GM19035 (cell line): ENCODE results near the gene SLC25A25.
"Not testable (repeated sequence)": the region's sequence is repeated elsewhere in the genome, so short reads cannot be mapped to it uniquely, and the experiment has no call there.

ENCODE experiments used
- ATAC-seq: cut with Tn5 transposase; IDR thresholded peaks from one replicate; pipeline ENCODE4 v1.9.1; 2021; ENCODE audit not compliant: unreplicated experiment

The SLC25A25 gene

GRCh38 chr9:128123451-128124080 is 55.5 kb downstream of the SLC25A25 start:
- ATAC-seq = no peak

DNA sequence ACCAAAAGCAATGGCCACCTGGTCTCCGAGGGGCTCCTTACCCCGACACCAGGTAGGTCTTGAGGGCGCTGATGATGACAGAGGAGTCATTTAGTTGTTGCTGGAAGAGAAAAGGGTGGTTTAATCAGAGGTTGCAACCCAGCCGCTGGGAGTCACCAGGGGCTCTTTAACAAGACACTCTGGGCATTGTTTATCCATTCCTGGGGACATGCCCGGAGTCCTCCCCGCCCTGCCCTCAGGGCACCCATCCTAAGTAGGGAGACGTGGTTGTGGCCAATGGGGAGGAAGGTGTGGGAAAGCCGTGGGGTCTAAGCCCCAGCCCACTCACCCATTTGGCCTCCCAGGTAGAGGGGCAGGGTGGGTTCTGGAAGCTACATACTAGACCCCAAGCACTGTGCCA is 56.4 kb downstream of the SLC25A25 start:
- ATAC-seq = no peak

- ATAC-seq = no peak
Measured at GRCh38 chr9:128124873-128125579, 57.0 kb downstream of the SLC25A25 start.

GRCh38 chr9:128125580-128126354 is 57.7 kb downstream of the SLC25A25 start:
- ATAC-seq = no peak

DNA sequence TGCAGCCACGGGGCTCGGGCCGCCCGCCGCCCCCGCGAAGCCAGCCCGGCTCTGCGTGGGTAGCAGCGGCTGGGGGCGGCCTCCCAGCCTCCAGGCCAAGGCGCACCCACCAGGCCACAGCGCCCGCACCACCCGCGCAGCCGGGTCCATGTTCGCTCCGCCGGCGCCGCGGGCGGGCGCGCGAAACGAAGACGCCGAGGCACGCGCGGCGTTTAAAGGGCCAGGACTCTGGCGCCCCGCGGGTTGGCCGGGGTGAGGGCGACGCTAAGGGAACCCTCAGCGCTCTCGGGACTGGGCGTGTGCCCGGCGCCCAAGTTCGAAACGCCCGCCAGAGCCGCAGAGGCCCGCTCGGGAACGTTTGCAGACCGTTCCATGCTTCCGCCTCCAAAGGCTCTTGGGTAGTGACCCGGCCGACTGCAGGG is 59.5 kb downstream of the SLC25A25 start, which contains the start of gene PTGES2:
PTGES2 (minus strand) TSS at position 162 of the 422 bp plus-strand sequence; CDS start at position 150, 12 bp downstream.
- peak; percentile 68 for ATAC-seq

- ATAC-seq = peak; percentile 69
Measured at GRCh38 chr9:128127990-128128835, 60.2 kb downstream of the SLC25A25 start.

- no peak for ATAC-seq
Measured at GRCh38 chr9:128128836-128129590, 61.0 kb downstream of the SLC25A25 start.

- ATAC-seq = not testable (repeated sequence)
Measured at GRCh38 chr9:128129976-128130590, 62.1 kb downstream of the SLC25A25 start.

DNA sequence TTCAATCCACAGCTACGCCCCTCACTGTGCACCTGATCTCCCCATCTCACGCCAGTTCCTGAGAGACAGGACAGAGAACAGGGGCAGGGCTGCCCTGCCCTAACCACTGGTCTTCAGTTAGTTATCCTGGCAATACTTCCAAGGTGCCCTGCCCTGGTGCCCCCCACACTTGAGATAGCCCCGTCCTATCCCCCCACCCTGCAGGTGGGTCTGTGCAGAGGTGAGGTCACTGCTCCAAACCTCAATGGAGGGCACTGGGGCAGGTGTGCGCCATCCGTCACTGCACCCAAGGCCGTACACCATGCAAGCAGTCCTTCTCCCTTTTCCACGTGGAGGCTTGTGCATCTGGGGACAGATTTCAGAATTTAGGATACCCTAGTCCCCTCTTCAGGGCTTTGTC is 62.6 kb downstream of the SLC25A25 start:
- not testable (repeated sequence) for ATAC-seq

DNA sequence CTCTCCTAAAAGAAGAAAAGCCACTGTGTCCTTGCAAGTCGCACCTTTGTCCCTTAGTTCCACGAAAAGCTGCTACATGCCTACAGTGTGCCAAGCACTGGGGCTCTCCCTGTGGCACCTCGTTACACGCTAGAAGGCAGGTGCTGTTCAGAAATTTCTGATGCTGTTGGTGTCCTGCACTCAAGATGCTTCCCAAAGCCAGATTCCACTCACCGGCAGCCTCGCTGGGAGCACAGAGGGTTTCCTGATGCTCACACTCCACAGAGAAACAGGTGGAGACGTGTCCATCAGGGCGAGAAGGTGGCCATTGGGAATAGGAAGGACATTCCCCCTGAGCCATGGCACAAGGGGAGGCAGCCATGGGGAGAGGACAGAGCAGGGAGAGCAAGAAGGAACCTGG is 63.3 kb downstream of the SLC25A25 start:
- not testable (repeated sequence) for ATAC-seq

DNA sequence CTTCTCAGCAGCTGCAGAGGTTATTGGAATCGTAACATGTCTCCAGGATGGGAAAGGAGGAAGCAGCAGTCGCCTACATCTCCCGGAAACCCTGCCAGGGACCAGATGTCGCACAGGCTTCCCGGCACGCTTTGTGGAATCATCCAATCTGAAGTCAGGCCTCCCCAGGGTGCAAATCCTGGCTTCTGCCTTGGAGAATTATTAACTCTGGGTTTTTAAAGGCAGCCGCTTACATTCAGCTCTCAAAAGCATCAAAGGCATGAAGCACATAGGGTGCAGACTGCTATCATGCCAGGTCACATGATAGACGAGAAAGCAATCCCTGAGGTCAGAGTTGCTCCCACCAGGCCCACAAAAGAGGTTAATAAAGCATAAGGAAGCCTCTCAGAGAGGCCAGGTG is 64.1 kb downstream of the SLC25A25 start:
- not testable (repeated sequence) for ATAC-seq

- ATAC-seq = not testable (repeated sequence)
Measured at GRCh38 chr9:128135561-128135960, 67.5 kb downstream of the SLC25A25 start.

DNA sequence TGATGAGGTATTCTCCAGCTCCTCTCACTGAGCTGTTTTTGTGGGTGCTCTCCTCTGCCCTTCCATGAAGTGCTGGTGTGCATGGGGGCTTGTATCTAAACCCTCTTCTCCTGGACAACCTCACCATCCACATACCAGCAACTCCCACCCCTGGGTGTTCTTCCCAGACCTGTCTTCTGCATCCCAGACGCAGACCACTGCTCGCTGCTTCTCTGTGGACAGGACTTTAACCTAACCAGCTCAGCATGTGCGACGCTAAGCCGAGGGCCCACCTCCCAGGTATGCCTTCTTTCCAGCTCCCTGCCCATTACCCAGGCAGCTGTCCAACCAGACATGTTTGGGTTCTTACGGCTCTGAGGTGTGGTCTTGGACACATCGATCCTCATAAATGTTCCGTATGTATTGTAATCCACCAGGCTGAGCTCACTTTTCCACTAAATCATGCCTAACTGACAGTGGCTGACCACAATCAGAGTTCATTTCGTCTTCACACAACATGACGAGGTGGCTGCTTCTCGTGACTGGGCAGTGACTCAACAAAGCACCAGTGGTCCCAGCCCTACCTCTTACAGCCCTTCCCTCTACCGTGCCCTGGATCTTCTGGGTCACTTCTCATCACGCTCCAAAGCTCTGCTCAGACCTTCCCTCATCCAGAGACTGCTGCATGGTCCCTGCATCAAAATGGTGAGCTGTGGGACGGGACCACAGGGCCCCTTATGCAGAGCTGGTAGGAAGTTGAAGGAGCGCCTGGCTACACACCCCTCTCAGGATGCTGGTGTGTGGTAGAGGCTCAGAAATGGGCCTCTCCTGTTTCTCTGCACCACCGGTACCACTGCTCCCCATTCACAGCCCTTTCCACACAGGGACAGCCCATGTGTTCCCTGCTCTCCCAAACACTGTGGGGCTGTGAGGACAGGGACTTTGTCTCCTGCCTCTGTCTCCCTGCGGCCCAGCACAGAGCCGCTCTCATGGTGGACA is 69.1 kb downstream of the SLC25A25 start:
- ATAC-seq = no peak

DNA sequence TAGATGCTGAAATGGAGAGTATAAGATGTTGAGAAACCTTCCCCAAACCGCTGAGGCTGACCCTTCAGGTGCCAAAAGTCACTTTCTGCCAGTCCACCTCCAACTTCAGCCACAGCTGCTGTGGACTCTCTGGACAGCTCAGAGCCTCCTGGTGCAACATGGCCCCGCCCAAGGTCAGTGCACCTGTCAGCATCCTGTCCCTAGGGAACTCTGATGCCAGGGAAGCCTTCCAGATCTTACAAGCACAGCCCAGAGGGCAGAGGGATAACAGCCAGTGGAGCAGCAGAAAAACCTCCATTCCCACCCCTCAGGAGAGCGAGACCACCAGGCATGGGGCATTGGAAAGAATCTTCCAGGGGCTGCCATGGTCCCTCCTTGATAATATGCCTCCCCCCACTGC is 70.0 kb downstream of the SLC25A25 start:
- ATAC-seq = no peak

DNA sequence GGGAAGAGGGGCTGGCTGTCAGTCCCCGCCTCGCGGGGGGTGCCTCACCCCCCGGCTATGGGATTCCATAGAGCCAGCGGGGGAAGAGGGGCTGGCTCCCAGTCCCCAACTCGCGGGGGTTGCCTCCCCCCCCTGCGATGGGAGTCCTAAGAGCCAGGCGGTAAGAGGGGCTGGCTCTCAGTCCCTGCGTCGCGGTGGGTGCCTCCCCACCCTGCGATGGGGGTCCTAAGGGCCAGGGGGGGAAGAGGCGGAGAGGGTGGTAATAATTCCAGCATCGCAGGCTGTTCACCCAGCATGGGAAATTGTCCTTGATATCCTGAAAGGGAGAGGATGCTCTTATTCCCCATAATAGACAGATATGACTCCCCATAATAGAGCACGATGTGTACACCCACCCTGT is 71.6 kb downstream of the SLC25A25 start:
- no peak for ATAC-seq

GRCh38 chr9:128141604-128142003 is 73.6 kb downstream of the SLC25A25 start:
- ATAC-seq = no peak

DNA sequence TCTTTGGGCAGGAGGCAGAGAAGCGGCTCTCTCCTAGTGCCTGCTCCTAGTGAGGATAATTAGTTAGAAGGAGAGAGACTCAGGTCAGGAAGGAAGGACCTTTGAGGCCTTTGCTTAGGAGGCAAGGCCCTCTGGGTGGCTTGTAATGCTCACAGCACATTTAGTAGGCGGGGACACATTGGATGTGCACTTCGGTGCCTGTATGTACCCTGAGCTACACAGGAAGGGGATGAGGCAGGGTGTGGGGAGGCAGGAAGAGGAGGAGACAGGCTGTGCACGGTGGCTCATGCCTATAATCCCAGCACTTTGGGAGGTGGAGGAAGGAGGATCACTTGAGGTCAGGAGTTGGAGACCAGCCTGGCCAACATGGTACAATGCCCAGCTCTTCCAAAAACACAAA is 74.0 kb downstream of the SLC25A25 start:
- no peak for ATAC-seq

DNA sequence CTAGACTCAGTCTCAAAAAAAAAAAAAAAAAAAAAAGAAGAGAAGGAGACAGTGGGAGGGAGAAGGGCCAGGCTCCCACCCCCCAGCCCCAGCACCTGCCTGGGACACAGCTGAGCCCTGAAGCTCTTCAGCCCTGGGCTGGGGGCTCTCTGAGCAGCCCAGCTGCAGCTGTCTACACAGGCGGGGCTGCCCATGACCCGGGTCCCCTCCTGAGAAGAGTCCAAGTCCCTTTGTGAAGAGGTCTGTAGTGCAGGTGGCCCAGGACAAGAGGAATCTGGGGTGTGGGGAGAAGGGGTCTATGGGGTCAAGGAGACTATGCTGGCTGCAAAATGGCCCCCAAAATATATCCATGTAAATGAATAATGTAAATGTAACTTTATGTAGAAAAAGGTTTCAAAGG is 74.6 kb downstream of the SLC25A25 start:
- ATAC-seq = no peak
